GM23338 (cell line): ENCODE results near the gene PLD5. TPM values are rescaled to one million over a fixed set of nuclear protein-coding genes. Genes with fewer than 3 reads are reported as not detected.
"Not testable (repeated sequence)": the region's sequence is repeated elsewhere in the genome, so short reads cannot be mapped to it uniquely, and the experiment has no call there.

Experiments
- ATAC-seq: fragments of 200-7000 bp; cut with Tn5 transposase; 3 replicates; pipeline ENCODE4 v1.9.1; 2020
- DNase-seq: peaks from one replicate; pipeline ENCODE4 v3.0.0-alpha.2; 2015; ENCODE audit warnings: low spot score
- H2AFZ ChIP-seq: fragments of 200-600 bp; sonication (generic); 2 replicates; pipeline ENCODE4 v1.8.0; 2016; ENCODE audit warnings: antibody characterized with exemption, mild to moderate bottlenecking, moderate library complexity
- H3F3A ChIP-seq: fragments of 200-600 bp; sonication (generic); replicated peaks from 2 replicates; pipeline ENCODE4 v1.8.0; 2017; ENCODE audit warnings: antibody characterized with exemption, mixed run types, low read depth
- H3K27ac ChIP-seq: fragments of 200-600 bp; sonication (generic); 2 replicates; pipeline ENCODE4 v1.6.1; 2016; ENCODE audit warnings: low read depth
- H3K27me3 ChIP-seq: fragments of 200-600 bp; sonication (generic); 2 replicates; pipeline ENCODE4 v1.8.0; 2016; ENCODE audit warnings: mild to moderate bottlenecking, mixed run types, moderate library complexity; ENCODE audit not compliant: insufficient read depth
- H3K36me3 ChIP-seq: fragments of 200-600 bp; sonication (generic); 2 replicates; pipeline ENCODE4 v1.8.0; 2016; ENCODE audit warnings: mild to moderate bottlenecking; ENCODE audit not compliant: insufficient read depth
- H3K4me1 ChIP-seq: fragments of 200-600 bp; sonication (generic); 2 replicates; pipeline ENCODE4 v1.8.0; 2016; ENCODE audit warnings: mild to moderate bottlenecking, moderate library complexity; ENCODE audit not compliant: insufficient read depth
- H3K4me2 ChIP-seq: fragments of 200-600 bp; sonication (generic); 2 replicates; pipeline ENCODE4 v1.7.1; 2017; ENCODE audit warnings: mixed run types
- H3K4me3 ChIP-seq: fragments of 200-600 bp; sonication (generic); 2 replicates; pipeline ENCODE4 v1.6.1; 2016; ENCODE audit warnings: mixed run types
- H3K79me2 ChIP-seq: fragments of 200-600 bp; sonication (generic); replicated peaks from 2 replicates; pipeline ENCODE4 v1.8.0; 2017; ENCODE audit warnings: mild to moderate bottlenecking; ENCODE audit not compliant: insufficient read depth
- H3K9me2 ChIP-seq: fragments of 200-600 bp; sonication (generic); 2 replicates; pipeline ENCODE4 v1.8.0; 2017; ENCODE audit not compliant: insufficient read depth
- H4K20me1 ChIP-seq: fragments of 200-600 bp; sonication (generic); replicated peaks from 2 replicates; pipeline ENCODE4 v1.8.0; 2017; ENCODE audit warnings: mild to moderate bottlenecking; ENCODE audit not compliant: insufficient read depth
- H3K27ac Mint-ChIP-seq: 2 replicates; pipeline ENCODE4 v1.8.0; 2020; ENCODE audit warnings: inconsistent platforms, mild to moderate bottlenecking, moderate library complexity, mixed read lengths
- H3K27me3 Mint-ChIP-seq: 3 replicates; pipeline ENCODE4 v1.8.0; 2022; ENCODE audit warnings: low read depth, mild to moderate bottlenecking, moderate library complexity, mixed read lengths, inconsistent platforms; ENCODE audit not compliant: insufficient read depth, poor library complexity
- H3K36me3 Mint-ChIP-seq: 3 replicates; pipeline ENCODE4 v1.8.0; 2021; ENCODE audit warnings: low read depth, mild to moderate bottlenecking, inconsistent platforms, moderate library complexity, mixed read lengths
- H3K4me1 Mint-ChIP-seq: 3 replicates; pipeline ENCODE4 v1.8.0; 2020; ENCODE audit warnings: mild to moderate bottlenecking, inconsistent platforms, mixed read lengths
- H3K4me3 Mint-ChIP-seq: 3 replicates; pipeline ENCODE4 v1.8.0; 2021; ENCODE audit warnings: moderate library complexity, mild to moderate bottlenecking, inconsistent platforms, mixed read lengths
- H3K9me3 Mint-ChIP-seq: 3 replicates; pipeline ENCODE4 v1.8.0; 2020; ENCODE audit warnings: moderate library complexity, mild to moderate bottlenecking, inconsistent platforms, mixed read lengths
- CREB1 ChIP-seq: fragments of 250-450 bp; sonication (Bioruptor Pico); IDR thresholded peaks from 2 replicates; pipeline ENCODE4 v1.5.0; 2020; ENCODE audit warnings: low read depth, mild to moderate bottlenecking, moderate library complexity
- EZH2 ChIP-seq: fragments of 200-600 bp; sonication (generic); IDR thresholded peaks from one replicate; pipeline ENCODE4 v1.8.0; 2017; ENCODE audit warnings: antibody characterized with exemption, mild to moderate bottlenecking, low read depth; ENCODE audit not compliant: unreplicated experiment
- EZH2phosphoT487 ChIP-seq: fragments of 200-600 bp; sonication (generic); IDR thresholded peaks from one replicate; pipeline ENCODE4 v1.8.1; 2018; ENCODE audit warnings: antibody characterized with exemption; ENCODE audit not compliant: unreplicated experiment
- NANOG ChIP-seq: IDR thresholded peaks from 2 replicates; pipeline ENCODE4 v1.6.1; 2016; ENCODE audit warnings: antibody characterized with exemption, borderline replicate concordance
- STAT1 ChIP-seq: IDR thresholded peaks from one replicate; pipeline ENCODE4 v1.6.1; 2016; ENCODE audit warnings: antibody characterized with exemption; ENCODE audit not compliant: unreplicated experiment
- ZNF114 ChIP-seq: fragments of 250-450 bp; sonication (Bioruptor Pico); IDR thresholded peaks from 2 replicates; pipeline ENCODE4 v1.5.0; 2020; ENCODE audit warnings: mild to moderate bottlenecking, moderate library complexity
- polyA plus RNA-seq: library from polyadenylated mRNA; unstranded; fragments of >200 nt; fragmentation: Nextera tagmentation; extraction: Ambion mirVana; gene quantifications from 2 replicates; pipeline ENCODE4 v1.2.1, GENCODE V29; 2016
- total RNA-seq: library from RNA; depleted of rRNA; stranded (reverse); fragments of >200 nt; shearing (Covaris generic); gene quantifications from 2 replicates; pipeline ENCODE4 v1.2.3, GENCODE V29; 2014
- TF ChIP-seq, protein P1 (sequence below): fragments of 250-450 bp; sonication (Bioruptor Pico); IDR thresholded peaks from 2 replicates; pipeline ENCODE4 v1.5.0; 2020; ENCODE audit warnings: mild to moderate bottlenecking, moderate library complexity
- TF ChIP-seq, protein P2 (sequence below), 2 experiments: fragments of 200-600 bp in 1 of 2; sonication (generic) in 1 of 2; conservative IDR thresholded peaks; 2 replicates each; pipeline versions ENCODE4 v1.5.1 to v1.6.1; 2016 to 2017; ENCODE audit warnings: antibody characterized with exemption in 2 of 2, low read depth in 2 of 2, mild to moderate bottlenecking in 2 of 2, moderate library complexity in 1 of 2
- TF ChIP-seq, protein P3 (sequence below): IDR thresholded peaks from 2 replicates; pipeline ENCODE4 v1.6.1; 2016; ENCODE audit warnings: antibody characterized with exemption

PLD5 gene
- total and polyA plus RNA-seq, 2 experiments from 2014 or later: 5.5 to 5.8 TPM

DNA sequence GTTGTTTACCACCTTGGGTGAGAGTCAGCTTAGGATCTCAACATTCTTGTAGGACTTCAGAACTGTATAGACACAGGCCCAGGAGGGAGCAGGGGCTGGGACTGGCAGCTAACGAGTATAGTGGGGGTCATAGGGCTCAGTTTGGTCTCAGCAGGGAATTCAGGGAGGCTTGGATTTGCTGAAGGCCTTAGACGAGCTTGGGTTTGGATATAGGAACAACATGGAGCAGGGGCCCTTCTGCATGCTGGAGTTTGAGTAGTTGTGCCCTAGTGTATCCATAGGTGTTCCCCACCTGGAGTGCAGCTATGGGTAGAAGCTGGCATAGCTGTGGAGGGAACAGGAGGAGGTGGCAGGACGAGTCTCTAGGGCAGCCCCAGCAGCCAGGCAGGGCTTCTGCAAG is 462.2 kb downstream of the PLD5 start (continued):
- TF ChIP-seq, protein P1, sequence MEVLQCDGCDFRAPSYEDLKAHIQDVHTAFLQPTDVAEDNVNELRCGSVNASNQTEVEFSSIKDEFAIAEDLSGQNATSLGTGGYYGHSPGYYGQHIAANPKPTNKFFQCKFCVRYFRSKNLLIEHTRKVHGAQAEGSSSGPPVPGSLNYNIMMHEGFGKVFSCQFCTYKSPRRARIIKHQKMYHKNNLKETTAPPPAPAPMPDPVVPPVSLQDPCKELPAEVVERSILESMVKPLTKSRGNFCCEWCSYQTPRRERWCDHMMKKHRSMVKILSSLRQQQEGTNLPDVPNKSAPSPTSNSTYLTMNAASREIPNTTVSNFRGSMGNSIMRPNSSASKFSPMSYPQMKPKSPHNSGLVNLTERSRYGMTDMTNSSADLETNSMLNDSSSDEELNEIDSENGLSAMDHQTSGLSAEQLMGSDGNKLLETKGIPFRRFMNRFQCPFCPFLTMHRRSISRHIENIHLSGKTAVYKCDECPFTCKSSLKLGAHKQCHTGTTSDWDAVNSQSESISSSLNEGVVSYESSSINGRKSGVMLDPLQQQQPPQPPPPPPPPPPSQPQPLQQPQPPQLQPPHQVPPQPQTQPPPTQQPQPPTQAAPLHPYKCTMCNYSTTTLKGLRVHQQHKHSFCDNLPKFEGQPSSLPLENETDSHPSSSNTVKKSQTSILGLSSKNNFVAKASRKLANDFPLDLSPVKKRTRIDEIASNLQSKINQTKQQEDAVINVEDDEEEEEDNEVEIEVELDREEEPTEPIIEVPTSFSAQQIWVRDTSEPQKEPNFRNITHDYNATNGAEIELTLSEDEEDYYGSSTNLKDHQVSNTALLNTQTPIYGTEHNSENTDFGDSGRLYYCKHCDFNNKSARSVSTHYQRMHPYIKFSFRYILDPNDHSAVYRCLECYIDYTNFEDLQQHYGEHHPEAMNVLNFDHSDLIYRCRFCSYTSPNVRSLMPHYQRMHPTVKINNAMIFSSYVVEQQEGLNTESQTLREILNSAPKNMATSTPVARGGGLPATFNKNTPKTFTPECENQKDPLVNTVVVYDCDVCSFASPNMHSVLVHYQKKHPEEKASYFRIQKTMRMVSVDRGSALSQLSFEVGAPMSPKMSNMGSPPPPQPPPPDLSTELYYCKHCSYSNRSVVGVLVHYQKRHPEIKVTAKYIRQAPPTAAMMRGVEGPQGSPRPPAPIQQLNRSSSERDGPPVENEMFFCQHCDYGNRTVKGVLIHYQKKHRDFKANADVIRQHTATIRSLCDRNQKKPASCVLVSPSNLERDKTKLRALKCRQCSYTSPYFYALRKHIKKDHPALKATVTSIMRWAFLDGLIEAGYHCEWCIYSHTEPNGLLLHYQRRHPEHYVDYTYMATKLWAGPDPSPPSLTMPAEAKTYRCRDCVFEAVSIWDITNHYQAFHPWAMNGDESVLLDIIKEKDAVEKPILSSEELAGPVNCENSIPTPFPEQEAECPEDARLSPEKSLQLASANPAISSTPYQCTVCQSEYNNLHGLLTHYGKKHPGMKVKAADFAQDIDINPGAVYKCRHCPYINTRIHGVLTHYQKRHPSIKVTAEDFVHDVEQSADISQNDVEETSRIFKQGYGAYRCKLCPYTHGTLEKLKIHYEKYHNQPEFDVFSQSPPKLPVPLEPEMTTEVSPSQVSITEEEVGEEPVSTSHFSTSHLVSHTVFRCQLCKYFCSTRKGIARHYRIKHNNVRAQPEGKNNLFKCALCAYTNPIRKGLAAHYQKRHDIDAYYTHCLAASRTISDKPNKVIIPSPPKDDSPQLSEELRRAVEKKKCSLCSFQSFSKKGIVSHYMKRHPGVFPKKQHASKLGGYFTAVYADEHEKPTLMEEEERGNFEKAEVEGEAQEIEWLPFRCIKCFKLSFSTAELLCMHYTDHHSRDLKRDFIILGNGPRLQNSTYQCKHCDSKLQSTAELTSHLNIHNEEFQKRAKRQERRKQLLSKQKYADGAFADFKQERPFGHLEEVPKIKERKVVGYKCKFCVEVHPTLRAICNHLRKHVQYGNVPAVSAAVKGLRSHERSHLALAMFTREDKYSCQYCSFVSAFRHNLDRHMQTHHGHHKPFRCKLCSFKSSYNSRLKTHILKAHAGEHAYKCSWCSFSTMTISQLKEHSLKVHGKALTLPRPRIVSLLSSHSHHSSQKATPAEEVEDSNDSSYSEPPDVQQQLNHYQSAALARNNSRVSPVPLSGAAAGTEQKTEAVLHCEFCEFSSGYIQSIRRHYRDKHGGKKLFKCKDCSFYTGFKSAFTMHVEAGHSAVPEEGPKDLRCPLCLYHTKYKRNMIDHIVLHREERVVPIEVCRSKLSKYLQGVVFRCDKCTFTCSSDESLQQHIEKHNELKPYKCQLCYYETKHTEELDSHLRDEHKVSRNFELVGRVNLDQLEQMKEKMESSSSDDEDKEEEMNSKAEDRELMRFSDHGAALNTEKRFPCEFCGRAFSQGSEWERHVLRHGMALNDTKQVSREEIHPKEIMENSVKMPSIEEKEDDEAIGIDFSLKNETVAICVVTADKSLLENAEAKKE (CRISPR knock-in tag): no peak

DNA sequence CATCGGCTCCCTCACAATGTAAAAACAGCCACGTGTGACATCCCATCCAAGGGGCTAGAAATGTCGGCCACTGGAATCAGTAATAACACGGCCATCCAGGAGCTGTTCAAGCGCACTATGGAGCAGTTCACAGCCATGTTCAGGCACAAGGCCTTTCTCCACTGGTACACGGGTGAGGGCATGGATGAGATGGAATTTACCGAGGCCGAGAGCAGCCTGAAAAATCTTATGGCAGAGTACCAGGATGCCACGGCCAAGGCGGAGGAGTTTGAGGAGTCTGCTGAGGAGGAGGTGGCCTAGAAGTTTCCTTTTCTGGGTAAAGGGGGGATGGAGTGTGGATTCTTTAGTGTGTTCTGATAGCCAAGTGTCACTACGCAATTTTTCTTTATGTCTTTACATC is 464.5 kb downstream of the PLD5 start:
- H3K36me3 ChIP-seq: no peaks in the 10 kb centered on the region
- no peaks in the 10 kb centered on the region for H3K79me2 ChIP-seq
- no peaks in the 10 kb centered on the region for H3K9me2 ChIP-seq
- H3K27me3 ChIP-seq: no peaks in the 10 kb centered on the region
- H3K4me3 ChIP-seq: no peak overlapping the region
- H3K27ac ChIP-seq: no peak overlapping the region
- no peak for ATAC-seq
- no peak overlapping the region for H3K4me2 ChIP-seq
- H2AFZ ChIP-seq: no peak overlapping the region
- H3K4me1 ChIP-seq: no peaks in the 10 kb centered on the region
- no peaks in the 10 kb centered on the region; the same call in 2 of the 3 replicates for H3K36me3 Mint-ChIP-seq
- no peak overlapping the region for H3K4me3 Mint-ChIP-seq
- peaks cover 2% of the 10 kb centered on the region; the same call in 2 of the 3 replicates for H3K9me3 Mint-ChIP-seq
- DNase-seq: no peak
- H3K4me1 Mint-ChIP-seq: peaks cover 5% of the 10 kb centered on the region
- H4K20me1 ChIP-seq: no peaks in the 10 kb centered on the region
- TF ChIP-seq, protein P2, sequence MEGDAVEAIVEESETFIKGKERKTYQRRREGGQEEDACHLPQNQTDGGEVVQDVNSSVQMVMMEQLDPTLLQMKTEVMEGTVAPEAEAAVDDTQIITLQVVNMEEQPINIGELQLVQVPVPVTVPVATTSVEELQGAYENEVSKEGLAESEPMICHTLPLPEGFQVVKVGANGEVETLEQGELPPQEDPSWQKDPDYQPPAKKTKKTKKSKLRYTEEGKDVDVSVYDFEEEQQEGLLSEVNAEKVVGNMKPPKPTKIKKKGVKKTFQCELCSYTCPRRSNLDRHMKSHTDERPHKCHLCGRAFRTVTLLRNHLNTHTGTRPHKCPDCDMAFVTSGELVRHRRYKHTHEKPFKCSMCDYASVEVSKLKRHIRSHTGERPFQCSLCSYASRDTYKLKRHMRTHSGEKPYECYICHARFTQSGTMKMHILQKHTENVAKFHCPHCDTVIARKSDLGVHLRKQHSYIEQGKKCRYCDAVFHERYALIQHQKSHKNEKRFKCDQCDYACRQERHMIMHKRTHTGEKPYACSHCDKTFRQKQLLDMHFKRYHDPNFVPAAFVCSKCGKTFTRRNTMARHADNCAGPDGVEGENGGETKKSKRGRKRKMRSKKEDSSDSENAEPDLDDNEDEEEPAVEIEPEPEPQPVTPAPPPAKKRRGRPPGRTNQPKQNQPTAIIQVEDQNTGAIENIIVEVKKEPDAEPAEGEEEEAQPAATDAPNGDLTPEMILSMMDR (conservative IDR thresholded peaks at IDR 0.05; ENCODE audit: low read depth in 2 of 2): no peak
- TF ChIP-seq, protein P3, sequence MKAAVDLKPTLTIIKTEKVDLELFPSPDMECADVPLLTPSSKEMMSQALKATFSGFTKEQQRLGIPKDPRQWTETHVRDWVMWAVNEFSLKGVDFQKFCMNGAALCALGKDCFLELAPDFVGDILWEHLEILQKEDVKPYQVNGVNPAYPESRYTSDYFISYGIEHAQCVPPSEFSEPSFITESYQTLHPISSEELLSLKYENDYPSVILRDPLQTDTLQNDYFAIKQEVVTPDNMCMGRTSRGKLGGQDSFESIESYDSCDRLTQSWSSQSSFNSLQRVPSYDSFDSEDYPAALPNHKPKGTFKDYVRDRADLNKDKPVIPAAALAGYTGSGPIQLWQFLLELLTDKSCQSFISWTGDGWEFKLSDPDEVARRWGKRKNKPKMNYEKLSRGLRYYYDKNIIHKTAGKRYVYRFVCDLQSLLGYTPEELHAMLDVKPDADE: no peak
- TF ChIP-seq EZH2: no peak
- TF ChIP-seq EZH2phosphoT487: no peak
- no peak for TF ChIP-seq ZNF114 (CRISPR knock-in tag)
- TF ChIP-seq CREB1 (CRISPR knock-in tag): no peak
- no peak for TF ChIP-seq NANOG
- no peak for TF ChIP-seq STAT1
- no peak overlapping the region for H3K27ac Mint-ChIP-seq
- no peaks in the 10 kb centered on the region for H3F3A ChIP-seq
- peaks cover 2% of the 10 kb centered on the region for H3K27me3 Mint-ChIP-seq

DNA sequence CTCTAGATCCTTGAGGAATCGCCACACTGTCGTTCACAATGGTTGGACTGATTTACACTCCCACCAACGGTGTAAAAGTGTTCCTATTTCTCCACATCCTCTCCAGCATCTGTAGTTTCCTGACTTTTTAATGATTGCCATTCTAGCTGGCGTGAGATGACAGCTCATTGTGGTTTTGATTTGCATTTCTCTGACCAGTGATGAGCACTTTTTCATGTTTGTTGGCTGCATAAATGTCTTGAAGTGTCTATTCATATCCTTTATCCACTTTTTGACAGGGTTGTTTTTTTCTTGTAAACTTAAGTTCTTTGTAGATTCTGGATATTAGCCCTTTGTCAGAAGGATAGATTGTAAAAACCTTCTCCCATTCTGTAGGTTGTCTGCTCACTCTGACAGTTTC is 465.9 kb downstream of the PLD5 start:
- H3K4me2 ChIP-seq, H3K27ac ChIP-seq, H3K9me2 ChIP-seq, H4K20me1 ChIP-seq, H3K36me3 Mint-ChIP-seq, H3K4me3 Mint-ChIP-seq, H3K27me3 Mint-ChIP-seq, H3K4me1 Mint-ChIP-seq, H3K27me3 ChIP-seq, H3F3A ChIP-seq, H3K4me3 ChIP-seq, H3K4me1 ChIP-seq, H3K27ac Mint-ChIP-seq, H3K9me3 Mint-ChIP-seq, ATAC-seq, DNase-seq, H3K79me2 ChIP-seq, H2AFZ ChIP-seq, H3K36me3 ChIP-seq: not testable (repeated sequence)
